ENCODE results near the gene PPIF.

DNA sequence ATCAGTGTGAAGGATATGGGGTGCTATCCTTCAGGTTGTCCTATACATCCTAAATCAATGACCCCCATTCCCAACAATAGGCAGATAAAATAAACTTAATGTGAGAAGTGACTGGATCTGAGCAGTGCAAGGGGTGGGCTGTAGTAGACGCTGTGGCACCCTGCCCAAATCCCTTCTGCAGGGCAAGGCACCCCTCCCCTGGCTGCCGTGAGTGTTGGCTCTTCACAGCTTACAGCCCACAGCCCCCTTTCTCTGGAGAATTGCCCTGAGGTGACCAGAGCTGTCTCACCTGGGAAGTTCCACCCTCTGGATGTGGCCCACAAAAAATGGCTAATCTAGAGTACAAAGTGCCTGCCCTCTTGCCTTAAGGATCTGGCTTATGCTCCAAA lies 25.8 kb upstream of the PPIF start:
- TF ChIP-seq, protein P1, sequence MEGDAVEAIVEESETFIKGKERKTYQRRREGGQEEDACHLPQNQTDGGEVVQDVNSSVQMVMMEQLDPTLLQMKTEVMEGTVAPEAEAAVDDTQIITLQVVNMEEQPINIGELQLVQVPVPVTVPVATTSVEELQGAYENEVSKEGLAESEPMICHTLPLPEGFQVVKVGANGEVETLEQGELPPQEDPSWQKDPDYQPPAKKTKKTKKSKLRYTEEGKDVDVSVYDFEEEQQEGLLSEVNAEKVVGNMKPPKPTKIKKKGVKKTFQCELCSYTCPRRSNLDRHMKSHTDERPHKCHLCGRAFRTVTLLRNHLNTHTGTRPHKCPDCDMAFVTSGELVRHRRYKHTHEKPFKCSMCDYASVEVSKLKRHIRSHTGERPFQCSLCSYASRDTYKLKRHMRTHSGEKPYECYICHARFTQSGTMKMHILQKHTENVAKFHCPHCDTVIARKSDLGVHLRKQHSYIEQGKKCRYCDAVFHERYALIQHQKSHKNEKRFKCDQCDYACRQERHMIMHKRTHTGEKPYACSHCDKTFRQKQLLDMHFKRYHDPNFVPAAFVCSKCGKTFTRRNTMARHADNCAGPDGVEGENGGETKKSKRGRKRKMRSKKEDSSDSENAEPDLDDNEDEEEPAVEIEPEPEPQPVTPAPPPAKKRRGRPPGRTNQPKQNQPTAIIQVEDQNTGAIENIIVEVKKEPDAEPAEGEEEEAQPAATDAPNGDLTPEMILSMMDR (IDR thresholded peaks at IDR 0.05 in 8 of 11, conservative IDR thresholded peaks at IDR 0.05 in 3 of 11), result no peak
- no peak for TF ChIP-seq POLR2A (IDR thresholded peaks at IDR 0.05)
